Measurements from ENCODE around the gene SGCD. TPM values are rescaled to one million over a fixed set of nuclear protein-coding genes. Genes with fewer than 3 reads are reported as not detected.

SGCD gene
- total and polyA plus RNA-seq, 12 donors, result 1.0 to 30.4 (median 9.4) TPM

- Histone ChIP-seq H3K36me3 (replicated peaks in 1 of 2) (no peaks in the 10 kb centered on the region), H3K4me3 (peak overlapping the region in 1 of 4 donors; percentile 33), H3K27ac (peak overlapping the region in 1 of 5 donors; percentile 21), H3K4me1 (replicated peaks in 1 of 2) (peaks cover 0 to 14% of the 10 kb centered on the region in 2 donors), H3K9me3 (replicated peaks in 1 of 3) (no peaks in the 10 kb centered on the region), H3K27me3 (no peaks in the 10 kb centered on the region)
- WGBS, 4 donors, result 60 to 67% (median 63%) methylated on average over 8 of the region's 8 CpGs
- no peak for TF ChIP-seq POLR2A (IDR thresholded peaks at IDR 0.05)
- TF ChIP-seq, protein P1, sequence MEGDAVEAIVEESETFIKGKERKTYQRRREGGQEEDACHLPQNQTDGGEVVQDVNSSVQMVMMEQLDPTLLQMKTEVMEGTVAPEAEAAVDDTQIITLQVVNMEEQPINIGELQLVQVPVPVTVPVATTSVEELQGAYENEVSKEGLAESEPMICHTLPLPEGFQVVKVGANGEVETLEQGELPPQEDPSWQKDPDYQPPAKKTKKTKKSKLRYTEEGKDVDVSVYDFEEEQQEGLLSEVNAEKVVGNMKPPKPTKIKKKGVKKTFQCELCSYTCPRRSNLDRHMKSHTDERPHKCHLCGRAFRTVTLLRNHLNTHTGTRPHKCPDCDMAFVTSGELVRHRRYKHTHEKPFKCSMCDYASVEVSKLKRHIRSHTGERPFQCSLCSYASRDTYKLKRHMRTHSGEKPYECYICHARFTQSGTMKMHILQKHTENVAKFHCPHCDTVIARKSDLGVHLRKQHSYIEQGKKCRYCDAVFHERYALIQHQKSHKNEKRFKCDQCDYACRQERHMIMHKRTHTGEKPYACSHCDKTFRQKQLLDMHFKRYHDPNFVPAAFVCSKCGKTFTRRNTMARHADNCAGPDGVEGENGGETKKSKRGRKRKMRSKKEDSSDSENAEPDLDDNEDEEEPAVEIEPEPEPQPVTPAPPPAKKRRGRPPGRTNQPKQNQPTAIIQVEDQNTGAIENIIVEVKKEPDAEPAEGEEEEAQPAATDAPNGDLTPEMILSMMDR (IDR thresholded peaks at IDR 0.05), result no peak
- DNase-seq, result peak in 3 of 7 donors; percentile 30 to 50 (median 37)
- intact Hi-C loops (cut with DNase I), result no loop called here
Measured at GRCh38 chr5:156402387-156402921, 75.5 kb downstream of the SGCD start.

GRCh38 chr5:156405988-156406387 lies 79.0 kb downstream of the SGCD start:
- no peaks in the 10 kb centered on the region for H3K9me3 ChIP-seq (replicated peaks in 1 of 3)
- intact Hi-C loops (cut with DNase I), result no loop called here
- H3K4me1 ChIP-seq (replicated peaks in 1 of 2), result no peaks in the 10 kb centered on the region
- H3K27ac ChIP-seq, result no peak overlapping the region
- no peaks in the 10 kb centered on the region for H3K36me3 ChIP-seq (replicated peaks in 1 of 2)
- WGBS, 4 donors, result 54 to 74% (median 62%) methylated on average over 3 of the region's 3 CpGs
- H3K27me3 ChIP-seq, result no peaks in the 10 kb centered on the region
- no peak for TF ChIP-seq POLR2A (IDR thresholded peaks at IDR 0.05)
- TF ChIP-seq, protein P1 (IDR thresholded peaks at IDR 0.05), result no peak
- H3K4me3 ChIP-seq, result no peak overlapping the region
- DNase-seq, result no peak

GRCh38 chr5:156407251-156407650 lies 80.3 kb downstream of the SGCD start:
- intact Hi-C loops (cut with DNase I), result no loop called here
- WGBS, 4 donors, result 87 to 90% (median 88%) methylated on average over 3 of the region's 3 CpGs
- no peaks in the 10 kb centered on the region for H3K36me3 ChIP-seq (replicated peaks in 1 of 2)
- H3K9me3 ChIP-seq (replicated peaks in 1 of 3), result no peaks in the 10 kb centered on the region
- H3K27me3 ChIP-seq, result no peaks in the 10 kb centered on the region
- H3K27ac ChIP-seq, result no peak overlapping the region
- TF ChIP-seq, protein P1 (IDR thresholded peaks at IDR 0.05), result no peak
- no peak for TF ChIP-seq POLR2A (IDR thresholded peaks at IDR 0.05)
- H3K4me1 ChIP-seq (replicated peaks in 1 of 2), result no peaks in the 10 kb centered on the region
- H3K4me3 ChIP-seq, result no peak overlapping the region
- no peak for DNase-seq

GRCh38 chr5:156409834-156410233 lies 82.9 kb downstream of the SGCD start:
- Histone ChIP-seq H3K4me3 (no peak overlapping the region), H3K9me3 (replicated peaks in 1 of 3) (peaks cover 0 to 5% (median 0%) of the 10 kb centered on the region in 3 donors), H3K27me3 (no peaks in the 10 kb centered on the region), H3K36me3 (replicated peaks in 1 of 2) (no peaks in the 10 kb centered on the region), H3K4me1 (replicated peaks in 1 of 2) (no peaks in the 10 kb centered on the region), H3K27ac (no peak overlapping the region)
- intact Hi-C loops (cut with DNase I), result no loop called here
- no peak for DNase-seq
- 73 to 94% (median 82%) methylated on average over 1 of the region's 1 CpG for WGBS, 4 donors
- no peak for TF ChIP-seq POLR2A (IDR thresholded peaks at IDR 0.05)
- TF ChIP-seq, protein P1 (IDR thresholded peaks at IDR 0.05), result no peak
